H9 (cell line): Measurements from ENCODE around the gene DDTL. TPM values are rescaled to one million over a fixed set of nuclear protein-coding genes. Genes with fewer than 3 reads are reported as not detected.

Experiments
- DNase-seq: peaks from one replicate; pipeline ENCODE4 v3.0.0-alpha.2; 2017
- H2AFZ ChIP-seq: one replicate; pipeline ENCODE4 v1.6.1; 2013; ENCODE audit warnings: mild to moderate bottlenecking, low read length, control low read depth, moderate library complexity
- H2AK5ac ChIP-seq: 2 replicates; pipeline ENCODE4 v1.6.1; 2013; ENCODE audit warnings: low read length, control low read depth, mixed read lengths; ENCODE audit not compliant: insufficient read length
- H2BK120ac ChIP-seq: one replicate; pipeline ENCODE4 v1.6.1; 2013; ENCODE audit warnings: low read depth, mild to moderate bottlenecking, low read length, control low read depth, inconsistent platforms; ENCODE audit not compliant: poor library complexity, severe bottlenecking
- H2BK12ac ChIP-seq: 2 replicates; pipeline ENCODE4 v1.6.1; 2013; ENCODE audit warnings: low read length, control low read depth, mixed read lengths, low read depth; ENCODE audit not compliant: insufficient read length
- H2BK15ac ChIP-seq: 2 replicates; pipeline ENCODE4 v1.6.1; 2013; ENCODE audit warnings: low read depth, low read length, control low read depth
- H2BK20ac ChIP-seq: one replicate; pipeline ENCODE4 v1.6.1; 2013; ENCODE audit warnings: low read depth, mild to moderate bottlenecking, low read length, control low read depth, inconsistent platforms; ENCODE audit not compliant: poor library complexity, severe bottlenecking
- H2BK5ac ChIP-seq: 2 replicates; pipeline ENCODE4 v1.6.1; 2013; ENCODE audit warnings: low read length, control low read depth, mixed read lengths; ENCODE audit not compliant: insufficient read length
- H3K14ac ChIP-seq: 2 replicates; pipeline ENCODE4 v1.6.1; 2013; ENCODE audit warnings: low read length, control low read depth; ENCODE audit not compliant: insufficient read depth
- H3K18ac ChIP-seq: 2 replicates; pipeline ENCODE4 v1.6.1; 2013; ENCODE audit warnings: low read depth, mild to moderate bottlenecking, mixed read lengths, low read length, control low read depth; ENCODE audit not compliant: insufficient read length
- H3K23ac ChIP-seq: 2 replicates; pipeline ENCODE4 v1.6.1; 2013; ENCODE audit warnings: low read length, control low read depth, mixed read lengths, low read depth; ENCODE audit not compliant: insufficient read length
- H3K23me2 ChIP-seq: 2 replicates; pipeline ENCODE4 v1.6.1; 2013; ENCODE audit warnings: low read depth, mild to moderate bottlenecking, mixed read lengths, low read length, control low read depth; ENCODE audit not compliant: insufficient read length, poor library complexity, severe bottlenecking
- H3K27ac ChIP-seq: 2 replicates; pipeline ENCODE4 v1.5.1; 2013; ENCODE audit warnings: low read length, control low read depth, mixed read lengths, low read depth; ENCODE audit not compliant: insufficient read length
- H3K27me3 ChIP-seq: 2 replicates; pipeline ENCODE4 v1.6.1; 2013; ENCODE audit warnings: low read length, control low read depth, inconsistent platforms; ENCODE audit not compliant: insufficient read depth
- H3K4ac ChIP-seq: 2 replicates; pipeline ENCODE4 v1.6.1; 2013; ENCODE audit warnings: low read depth, mild to moderate bottlenecking, control low read depth, inconsistent platforms, low read length, moderate library complexity
- H3K4me1 ChIP-seq: 2 replicates; pipeline ENCODE4 v1.6.1; 2013; ENCODE audit warnings: low read length, control low read depth, inconsistent platforms; ENCODE audit not compliant: insufficient read depth
- H3K4me2 ChIP-seq: 2 replicates; pipeline ENCODE4 v1.6.1; 2013; ENCODE audit warnings: low read length, control low read depth, mixed read lengths; ENCODE audit not compliant: insufficient read length, insufficient read depth
- H3K56ac ChIP-seq: 2 replicates; pipeline ENCODE4 v1.6.1; 2013; ENCODE audit warnings: low read depth, mild to moderate bottlenecking, mixed read lengths, low read length, control low read depth; ENCODE audit not compliant: insufficient read length
- H3K79me1 ChIP-seq: 2 replicates; pipeline ENCODE4 v1.6.1; 2013; ENCODE audit warnings: low read depth, mild to moderate bottlenecking, moderate library complexity, low read length, control low read depth, inconsistent platforms; ENCODE audit not compliant: insufficient read depth, poor library complexity, severe bottlenecking
- H3K79me2 ChIP-seq: 2 replicates; pipeline ENCODE4 v1.6.1; 2013; ENCODE audit warnings: low read length, control low read depth, inconsistent platforms; ENCODE audit not compliant: insufficient read depth
- H3K9ac ChIP-seq: 2 replicates; pipeline ENCODE4 v1.6.1; 2013; ENCODE audit warnings: low read length, control low read depth, mixed read lengths; ENCODE audit not compliant: insufficient read length; ENCODE audit errors: extremely low read depth
- H3K9me3 ChIP-seq: one replicate; pipeline ENCODE4 v1.6.1; 2013; ENCODE audit warnings: low read depth, low read length, inconsistent platforms; ENCODE audit not compliant: control insufficient read depth
- H3T11ph ChIP-seq: one replicate; pipeline ENCODE4 v1.6.1; 2013; ENCODE audit warnings: mild to moderate bottlenecking, low read length, control low read depth, inconsistent platforms
- H4K20me1 ChIP-seq: one replicate; pipeline ENCODE4 v1.6.1; 2013; ENCODE audit not compliant: control insufficient read depth, insufficient read length, insufficient read depth
- H4K5ac ChIP-seq: 2 replicates; pipeline ENCODE4 v1.6.1; 2013; ENCODE audit warnings: low read depth, mild to moderate bottlenecking, mixed read lengths, low read length, control low read depth; ENCODE audit not compliant: insufficient read length
- H4K8ac ChIP-seq: replicated peaks from 2 replicates; pipeline ENCODE4 v1.6.1; 2013; ENCODE audit warnings: low read length, control low read depth, mixed read lengths, low read depth; ENCODE audit not compliant: insufficient read length
- H4K91ac ChIP-seq: 2 replicates; pipeline ENCODE4 v1.6.1; 2013; ENCODE audit warnings: low read depth, mild to moderate bottlenecking, moderate library complexity, mixed read lengths, low read length, control low read depth; ENCODE audit not compliant: insufficient read length
- H3K27ac Mint-ChIP-seq, 3 experiments: 2 replicates in 2 of 3; 3 replicates in 1 of 3; pipeline ENCODE4 v1.8.0; 2020 to 2021; ENCODE audit warnings: mixed read lengths in 3 of 3, mild to moderate bottlenecking in 1 of 3, moderate library complexity in 1 of 3
- H3K27me3 Mint-ChIP-seq: 2 replicates; pipeline ENCODE4 v1.8.0; 2021; ENCODE audit warnings: low read depth, mild to moderate bottlenecking, moderate library complexity, mixed read lengths
- H3K36me3 Mint-ChIP-seq, 3 experiments: 2 replicates in 2 of 3; 3 replicates in 1 of 3; pipeline ENCODE4 v1.8.0; 2020 to 2021; ENCODE audit warnings: low read depth in 3 of 3, mixed read lengths in 3 of 3; ENCODE audit not compliant: insufficient read depth in 1 of 3
- H3K4me1 Mint-ChIP-seq, 2 experiments: 2 replicates each; pipeline ENCODE4 v1.8.0; 2020; ENCODE audit warnings: mixed read lengths in 2 of 2
- H3K4me3 Mint-ChIP-seq, 2 experiments: 2 replicates in 1 of 2; 3 replicates in 1 of 2; pipeline ENCODE4 v1.8.0; 2020 to 2021; ENCODE audit warnings: mild to moderate bottlenecking in 2 of 2, mixed read lengths in 2 of 2, moderate library complexity in 1 of 2
- H3K9me3 Mint-ChIP-seq, 2 experiments: 2 replicates in 1 of 2; 3 replicates in 1 of 2; pipeline ENCODE4 v1.8.0; 2020; ENCODE audit warnings: mild to moderate bottlenecking in 2 of 2, mixed read lengths in 2 of 2, moderate library complexity in 1 of 2
- WGBS: extraction: QIAGEN DNeasy Blood & Tissue Kit; methylation state at CpG from one replicate; pipeline ENCODE4 v1.1.7; 2013; ENCODE audit warnings: missing lambda C conversion rate, low lambda C conversion rate, mixed read lengths; ENCODE audit not compliant: insufficient read length; ENCODE audit errors: extremely low coverage; 5-methylcytosine and 5-hydroxymethylcytosine counted together
- total RNA-seq: library from RNA; stranded (reverse); gene quantifications from 2 replicates; pipeline ENCODE4 v1.2.1, GENCODE V29; 2021
- TF ChIP-seq, protein P1 (sequence below): fragments of 200-600 bp; sonication (generic); conservative IDR thresholded peaks from 3 replicates; pipeline ENCODE4 v1.8.0; 2021; ENCODE audit warnings: antibody characterized with exemption, mild to moderate bottlenecking

Gene DDTL
- total RNA-seq, 1 experiment from 2014 or later = not detected

DNA sequence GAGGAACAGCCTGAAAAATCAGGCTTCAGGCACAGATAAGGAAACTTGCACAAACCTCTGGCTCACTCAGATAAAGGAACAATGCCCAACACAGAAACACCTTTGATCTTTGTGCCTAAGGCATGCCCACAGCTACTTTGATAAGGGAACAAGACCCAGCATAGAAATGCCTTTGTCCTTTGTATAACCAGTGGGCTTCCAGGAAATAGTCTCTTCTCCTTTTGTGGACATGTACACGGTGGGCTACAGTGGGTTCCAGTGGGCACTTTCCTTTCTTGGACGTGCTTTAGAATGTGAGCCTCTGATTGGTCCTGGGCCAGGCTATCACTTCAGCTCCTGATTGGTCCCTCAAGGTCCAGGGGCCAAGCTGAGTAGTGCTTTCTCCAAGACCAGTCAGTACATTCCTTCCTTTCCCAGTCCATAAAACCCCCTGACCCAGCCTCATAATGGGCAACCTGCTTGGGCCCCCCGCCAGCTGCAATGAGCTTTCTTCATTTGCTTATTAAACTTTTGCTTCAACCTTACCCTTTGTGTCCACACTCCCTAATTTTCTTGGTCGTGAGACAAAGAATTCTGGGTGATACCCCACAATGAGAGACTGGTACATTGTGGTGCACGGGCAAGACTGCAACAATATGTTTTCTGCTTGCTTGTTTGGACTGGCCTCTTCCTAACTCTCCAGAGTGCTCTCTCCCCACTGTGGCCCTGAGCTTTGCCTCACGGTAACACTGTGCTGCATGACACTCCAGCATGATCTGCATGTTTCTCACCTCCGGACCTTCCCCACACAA, 42.7 kb downstream of the DDTL start:
- Histone ChIP-seq H3K4ac (no peak overlapping the region), H4K91ac (no peak overlapping the region), H3K4me2 (no peak overlapping the region), H3K14ac (no peak overlapping the region), H3K23me2 (peaks cover 5% of the 10 kb centered on the region), H3T11ph (no peak overlapping the region), H3K23ac (no peak overlapping the region), H2BK15ac (no peak overlapping the region), H2BK20ac (no peak overlapping the region), H3K56ac (no peak overlapping the region), H4K8ac (no peak overlapping the region), H2AFZ (no peak overlapping the region), H3K18ac (no peak overlapping the region), H3K27ac (no peak overlapping the region), H2BK5ac (no peak overlapping the region), H4K5ac (no peak overlapping the region), H2BK12ac (no peak overlapping the region), H3K4me1 (no peaks in the 10 kb centered on the region; the same call in 1 of the 2 replicates), H2BK120ac (no peak overlapping the region), H3K27me3 (no peaks in the 10 kb centered on the region; the same call in 1 of the 2 replicates), H2AK5ac (no peak overlapping the region), H3K9ac (no peak overlapping the region), H3K79me2 (peaks cover 5% of the 10 kb centered on the region; the same call in 1 of the 2 replicates), H3K79me1 (no peaks in the 10 kb centered on the region), H4K20me1 (no peaks in the 10 kb centered on the region), H3K9me3 (no peaks in the 10 kb centered on the region)
- no peak overlapping the region; a peak in 1 of 7 replicates for H3K27ac Mint-ChIP-seq
- TF ChIP-seq, protein P1, sequence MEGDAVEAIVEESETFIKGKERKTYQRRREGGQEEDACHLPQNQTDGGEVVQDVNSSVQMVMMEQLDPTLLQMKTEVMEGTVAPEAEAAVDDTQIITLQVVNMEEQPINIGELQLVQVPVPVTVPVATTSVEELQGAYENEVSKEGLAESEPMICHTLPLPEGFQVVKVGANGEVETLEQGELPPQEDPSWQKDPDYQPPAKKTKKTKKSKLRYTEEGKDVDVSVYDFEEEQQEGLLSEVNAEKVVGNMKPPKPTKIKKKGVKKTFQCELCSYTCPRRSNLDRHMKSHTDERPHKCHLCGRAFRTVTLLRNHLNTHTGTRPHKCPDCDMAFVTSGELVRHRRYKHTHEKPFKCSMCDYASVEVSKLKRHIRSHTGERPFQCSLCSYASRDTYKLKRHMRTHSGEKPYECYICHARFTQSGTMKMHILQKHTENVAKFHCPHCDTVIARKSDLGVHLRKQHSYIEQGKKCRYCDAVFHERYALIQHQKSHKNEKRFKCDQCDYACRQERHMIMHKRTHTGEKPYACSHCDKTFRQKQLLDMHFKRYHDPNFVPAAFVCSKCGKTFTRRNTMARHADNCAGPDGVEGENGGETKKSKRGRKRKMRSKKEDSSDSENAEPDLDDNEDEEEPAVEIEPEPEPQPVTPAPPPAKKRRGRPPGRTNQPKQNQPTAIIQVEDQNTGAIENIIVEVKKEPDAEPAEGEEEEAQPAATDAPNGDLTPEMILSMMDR = no peak
- H3K4me3 Mint-ChIP-seq = no peak overlapping the region
- DNase-seq = no peak
- H3K9me3 Mint-ChIP-seq = peaks cover 0 to 4% of the 10 kb centered on the region in 2 experiments; a peak in 2 of 5 replicates
- H3K4me1 Mint-ChIP-seq = peaks cover 10 to 13% of the 10 kb centered on the region in 2 experiments
- peaks cover 6% of the 10 kb centered on the region for H3K27me3 Mint-ChIP-seq
- WGBS = no CpG with 5 or more reads among the region's 7 CpGs
- no peaks in the 10 kb centered on the region; a peak in 3 of 7 replicates for H3K36me3 Mint-ChIP-seq
